ENCODE data around the gene CBFA2T3.

CBFA2T3 gene

DNA sequence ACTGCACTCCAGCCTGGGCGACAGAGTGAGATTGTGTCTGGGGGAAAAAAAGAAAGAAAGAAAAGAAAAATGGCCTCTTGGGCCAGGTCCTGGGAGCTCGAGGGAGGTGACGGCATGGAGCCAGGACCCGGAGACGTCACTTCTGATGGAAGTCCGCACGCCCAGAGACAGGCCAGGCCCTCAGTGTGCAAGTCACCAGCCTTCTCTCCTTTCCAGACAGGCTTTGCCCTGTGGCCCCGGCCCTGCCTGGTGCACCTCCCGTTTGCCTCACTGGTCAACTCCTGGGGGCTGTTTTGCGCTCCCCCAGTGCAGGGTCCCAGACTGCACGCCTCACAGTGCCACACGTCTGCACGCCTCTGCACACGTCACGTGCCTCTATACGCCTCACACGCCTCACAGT is 44.1 kb downstream of the CBFA2T3 start:
- TF ChIP-seq, protein P1, sequence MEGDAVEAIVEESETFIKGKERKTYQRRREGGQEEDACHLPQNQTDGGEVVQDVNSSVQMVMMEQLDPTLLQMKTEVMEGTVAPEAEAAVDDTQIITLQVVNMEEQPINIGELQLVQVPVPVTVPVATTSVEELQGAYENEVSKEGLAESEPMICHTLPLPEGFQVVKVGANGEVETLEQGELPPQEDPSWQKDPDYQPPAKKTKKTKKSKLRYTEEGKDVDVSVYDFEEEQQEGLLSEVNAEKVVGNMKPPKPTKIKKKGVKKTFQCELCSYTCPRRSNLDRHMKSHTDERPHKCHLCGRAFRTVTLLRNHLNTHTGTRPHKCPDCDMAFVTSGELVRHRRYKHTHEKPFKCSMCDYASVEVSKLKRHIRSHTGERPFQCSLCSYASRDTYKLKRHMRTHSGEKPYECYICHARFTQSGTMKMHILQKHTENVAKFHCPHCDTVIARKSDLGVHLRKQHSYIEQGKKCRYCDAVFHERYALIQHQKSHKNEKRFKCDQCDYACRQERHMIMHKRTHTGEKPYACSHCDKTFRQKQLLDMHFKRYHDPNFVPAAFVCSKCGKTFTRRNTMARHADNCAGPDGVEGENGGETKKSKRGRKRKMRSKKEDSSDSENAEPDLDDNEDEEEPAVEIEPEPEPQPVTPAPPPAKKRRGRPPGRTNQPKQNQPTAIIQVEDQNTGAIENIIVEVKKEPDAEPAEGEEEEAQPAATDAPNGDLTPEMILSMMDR (IDR thresholded peaks at IDR 0.05): no peak
- DNase-seq (ENCODE audit: low spot score): no peak

DNA sequence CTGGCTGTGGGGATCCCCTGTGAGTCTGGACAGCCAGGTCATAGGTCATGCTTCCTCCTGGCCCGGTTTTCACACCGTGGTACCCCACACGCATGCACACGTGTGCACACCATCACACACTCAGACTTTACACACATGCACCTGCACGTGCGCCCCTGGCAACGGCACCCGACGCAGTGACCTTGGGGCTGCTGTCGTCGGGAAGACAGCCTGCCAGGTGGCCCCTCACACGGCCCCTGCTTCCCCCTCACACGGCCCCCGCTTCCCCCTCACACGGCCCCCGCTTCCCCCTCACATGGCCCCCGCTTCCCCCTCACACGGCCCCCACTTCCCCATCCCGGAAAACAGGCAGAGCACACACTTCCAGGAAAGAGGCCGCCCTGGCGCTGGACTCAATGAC is 45.1 kb downstream of the CBFA2T3 start:
- no peak overlapping the region for H3K4me3 ChIP-seq
- H3K27ac ChIP-seq: no peak overlapping the region
- no peak for DNase-seq (ENCODE audit: low spot score)
- TF ChIP-seq, protein P1 (IDR thresholded peaks at IDR 0.05): no peak

More for the DNA sequence above, 44.1 kb downstream of the CBFA2T3 start:
- no peak overlapping the region for H3K27ac ChIP-seq
- no peak overlapping the region for H3K4me3 ChIP-seq

DNA sequence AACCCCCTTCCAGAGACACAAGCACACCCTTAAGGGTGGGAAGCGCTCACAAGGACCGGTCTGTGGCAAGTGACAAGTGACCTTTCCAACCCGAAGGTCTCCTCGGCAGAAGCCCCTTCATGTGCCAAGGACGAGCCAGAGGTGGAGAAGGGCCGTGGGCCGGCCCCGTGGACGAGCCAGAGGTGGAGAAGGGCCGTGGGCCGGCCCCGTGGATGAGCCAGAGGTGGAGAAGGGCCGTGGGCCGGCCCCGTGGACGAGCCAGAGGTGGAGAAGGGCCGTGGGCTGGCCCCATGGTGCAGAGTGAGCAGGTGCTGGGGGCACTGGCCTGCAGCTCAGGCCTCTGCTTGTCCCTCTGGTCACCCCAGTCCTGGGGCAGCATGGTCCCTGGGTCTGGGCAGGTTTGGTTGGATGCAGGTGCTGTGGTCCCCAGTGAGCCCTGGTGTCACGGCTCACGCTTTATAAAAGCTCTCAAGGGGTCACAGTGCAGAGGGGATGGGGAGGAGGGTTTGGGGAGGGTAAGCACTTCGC is 45.6 kb downstream of the CBFA2T3 start:
- Histone ChIP-seq H3K27ac (no peak overlapping the region), H3K4me3 (no peak overlapping the region)
- no peak for DNase-seq (ENCODE audit: low spot score)
- TF ChIP-seq, protein P1 (IDR thresholded peaks at IDR 0.05): no peak

DNA sequence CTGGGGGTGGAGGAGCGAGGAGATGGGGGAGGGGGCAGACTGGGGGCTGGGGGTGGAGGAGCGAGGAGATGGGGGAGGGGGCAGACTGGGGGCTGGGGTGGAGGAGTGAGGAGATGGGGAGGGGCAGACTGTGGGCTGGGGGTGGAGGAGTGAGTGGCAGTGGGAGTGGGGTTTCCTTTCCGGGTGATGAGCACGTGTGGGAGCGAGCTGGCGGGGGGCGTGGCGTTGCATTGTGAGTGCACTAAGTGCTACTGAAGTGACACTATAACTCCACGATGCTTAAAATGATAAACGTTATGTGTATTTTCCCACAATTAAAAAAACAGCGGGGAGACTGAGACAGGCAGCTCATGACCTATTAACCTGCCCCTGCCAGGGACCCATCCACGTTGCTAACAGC is 46.3 kb downstream of the CBFA2T3 start:
- Histone ChIP-seq H3K4me3 (no peak overlapping the region), H3K27ac (no peak overlapping the region)
- TF ChIP-seq, protein P1 (IDR thresholded peaks at IDR 0.05): no peak
- DNase-seq (ENCODE audit: low spot score): no peak

DNA sequence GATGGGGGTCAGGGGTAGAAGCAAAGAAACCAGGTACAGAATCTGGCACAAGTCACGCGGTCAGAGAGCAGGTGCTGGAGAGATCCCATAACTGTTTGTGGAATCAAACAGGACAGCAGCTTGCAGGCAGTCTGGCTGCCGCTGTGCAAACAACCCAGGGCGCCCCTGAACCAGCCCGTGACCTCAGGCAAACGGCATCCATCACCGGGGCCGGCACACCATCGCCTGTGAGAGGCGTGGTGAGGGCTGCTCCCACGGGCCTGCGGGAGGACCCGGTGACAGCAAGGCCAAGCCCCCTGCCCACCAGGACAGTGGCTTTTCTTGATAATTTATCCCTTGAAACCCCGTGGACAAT is 47.9 kb downstream of the CBFA2T3 start:
- DNase-seq (ENCODE audit: low spot score): no peak
- TF ChIP-seq, protein P1 (IDR thresholded peaks at IDR 0.05): no peak
- Histone ChIP-seq H3K4me3 (no peak overlapping the region), H3K27ac (no peak overlapping the region)

DNA sequence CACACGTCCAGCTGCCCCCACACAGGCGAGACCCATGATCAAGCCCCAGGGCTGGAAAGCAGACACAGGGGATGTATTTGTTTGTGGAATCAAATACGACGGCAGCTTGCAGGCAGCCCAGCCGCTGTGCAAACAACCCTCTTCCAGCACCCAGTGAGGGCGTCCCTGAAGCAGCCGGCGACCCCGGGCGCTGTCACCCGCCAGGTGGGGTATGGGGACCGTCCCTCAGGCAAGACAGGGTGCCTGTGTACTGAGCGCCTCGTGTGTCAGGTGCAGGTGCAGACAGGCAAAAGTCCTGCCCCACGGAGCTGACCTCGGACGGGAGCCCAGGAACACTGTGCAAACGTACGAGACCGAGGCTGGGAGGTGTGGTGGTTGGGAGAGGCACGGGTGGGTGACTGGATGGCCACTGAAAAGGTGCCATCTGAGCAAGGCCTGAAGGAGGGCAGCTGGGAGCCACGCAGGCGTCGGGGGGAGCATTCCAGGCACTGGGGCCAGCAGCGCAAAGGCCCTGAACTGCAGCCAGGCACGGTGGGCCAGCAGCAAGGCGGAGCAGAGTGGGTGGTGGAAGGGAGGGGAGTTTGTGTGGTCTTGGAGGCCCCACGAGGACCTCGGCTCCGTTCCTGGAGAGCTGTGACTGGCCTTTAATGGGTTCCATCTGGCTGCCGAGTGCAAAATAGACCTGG is 48.5 kb downstream of the CBFA2T3 start:
- Histone ChIP-seq H3K27ac (no peak overlapping the region), H3K4me3 (no peak overlapping the region)
- DNase-seq (ENCODE audit: low spot score): no peak
- TF ChIP-seq, protein P1 (IDR thresholded peaks at IDR 0.05): no peak

DNA sequence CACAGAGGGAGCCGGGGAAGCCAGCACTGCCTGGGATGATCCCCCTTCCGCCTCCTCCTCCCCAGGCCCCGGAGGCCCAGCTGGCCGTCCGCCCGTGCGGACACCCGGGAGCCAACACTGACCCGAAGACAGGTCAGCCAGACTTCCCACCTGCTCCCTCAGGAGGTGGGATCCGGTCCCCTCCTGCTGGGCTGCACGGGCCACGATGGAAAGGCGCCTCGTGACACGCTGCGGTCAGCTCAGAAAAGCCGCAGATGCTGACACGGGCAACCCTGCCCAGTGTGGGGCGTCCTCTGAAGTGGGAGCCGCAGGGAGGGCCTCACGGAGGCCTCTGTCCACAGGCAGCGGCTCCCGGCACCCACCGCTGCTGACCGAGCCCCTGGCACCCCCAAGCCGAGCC is 49.3 kb downstream of the CBFA2T3 start:
- no peak for DNase-seq (ENCODE audit: low spot score)
- TF ChIP-seq, protein P1 (IDR thresholded peaks at IDR 0.05): no peak
- no peak overlapping the region for H3K4me3 ChIP-seq
- no peak overlapping the region for H3K27ac ChIP-seq
